Calu3 (cell line): ENCODE measurements around the gene DNASE1L1. TPM values are rescaled to one million over a fixed set of nuclear protein-coding genes. Genes with fewer than 3 reads are reported as not detected.

Source experiments
- BruUV-seq: library from RNA; stranded (reverse); fragments of 400-500 nt; replicated peaks from 2 replicates; lab custom pipeline; 2021; lab: Mats Ljungman, UMichigan
- CTCF ChIA-PET: fragments of 300-600 bp; sonication (Branson Sonifier 250); formaldehyde crosslinking; loops from one replicate; lab custom pipeline; 2022; ENCODE audit warnings: antibody characterized with exemption; lab: Charles Lee
- DNase-seq: peaks from one replicate; pipeline ENCODE4 v3.0.0; 2022
- H3K27ac Mint-ChIP-seq: one replicate; pipeline ENCODE4 v1.8.0; 2022; ENCODE audit warnings: mixed read lengths; ENCODE audit not compliant: unreplicated experiment
- H3K27me3 Mint-ChIP-seq: one replicate; pipeline ENCODE4 v1.8.0; 2022; ENCODE audit warnings: mixed read lengths; ENCODE audit not compliant: unreplicated experiment
- H3K36me3 Mint-ChIP-seq: one replicate; pipeline ENCODE4 v1.8.0; 2022; ENCODE audit warnings: mild to moderate bottlenecking, moderate library complexity, mixed read lengths; ENCODE audit not compliant: insufficient read depth, unreplicated experiment
- H3K4me1 Mint-ChIP-seq: one replicate; pipeline ENCODE4 v1.8.0; 2022; ENCODE audit warnings: mild to moderate bottlenecking, low read depth, mixed read lengths; ENCODE audit not compliant: unreplicated experiment
- H3K4me3 Mint-ChIP-seq: one replicate; pipeline ENCODE4 v1.8.0; 2022; ENCODE audit warnings: mild to moderate bottlenecking, low read depth, moderate library complexity, mixed read lengths; ENCODE audit not compliant: unreplicated experiment
- H3K9me3 Mint-ChIP-seq: one replicate; pipeline ENCODE4 v1.8.0; 2022; ENCODE audit warnings: low read depth, mixed read lengths; ENCODE audit not compliant: unreplicated experiment
- CTCF ChIP-seq: fragments of 200-600 bp; IDR thresholded peaks from one replicate; pipeline ENCODE4 v1.8.0; 2022; ENCODE audit warnings: antibody characterized with exemption; ENCODE audit not compliant: unreplicated experiment
- intact Hi-C: fragments of 100-400 bp; cut with micrococcal nuclease; formaldehyde crosslinking; loops from one replicate; pipeline ENCODE4 v1.10.0; 2022; ENCODE audit not compliant: unreplicated experiment
- total RNA-seq: library from RNA; stranded (reverse); gene quantifications from 2 replicates; pipeline ENCODE4 v1.2.3, GENCODE V29; 2022

The DNASE1L1 gene
- total RNA-seq, 1 experiment from 2014 or later: 30.6 TPM

GRCh38 chrX:154355776-154356140, 53.3 kb downstream of the DNASE1L1 start:
- BruUV-seq: no TSS peak
- Mint-ChIP-seq H3K9me3 (no peaks in the 10 kb centered on the region), H3K4me1 (peaks cover 7% of the 10 kb centered on the region), H3K36me3 (peaks cover 84% of the 10 kb centered on the region), H3K27ac (no peak overlapping the region), H3K4me3 (no peak overlapping the region), H3K27me3 (no peaks in the 10 kb centered on the region)
- intact Hi-C loops: no loop called here
- CTCF ChIA-PET: no interaction called here
- DNase-seq: no peak
- no peak for TF ChIP-seq CTCF

GRCh38 chrX:154355094-154355775, 53.8 kb downstream of the DNASE1L1 start:
- peaks cover 84% of the 10 kb centered on the region for H3K36me3 Mint-ChIP-seq
- TF ChIP-seq CTCF: no peak
- H3K4me3 Mint-ChIP-seq: no peak overlapping the region
- H3K9me3 Mint-ChIP-seq: no peaks in the 10 kb centered on the region
- intact Hi-C loops: no loop called here
- DNase-seq: no peak
- no peaks in the 10 kb centered on the region for H3K27me3 Mint-ChIP-seq
- BruUV-seq: no TSS peak
- H3K27ac Mint-ChIP-seq: no peak overlapping the region
- CTCF ChIA-PET: no interaction called here
- H3K4me1 Mint-ChIP-seq: peaks cover 7% of the 10 kb centered on the region

GRCh38 chrX:154354516-154354915, 54.5 kb downstream of the DNASE1L1 start:
- CTCF ChIA-PET: no interaction called here
- no peak for TF ChIP-seq CTCF
- Mint-ChIP-seq H3K9me3 (no peaks in the 10 kb centered on the region), H3K4me1 (peaks cover 7% of the 10 kb centered on the region), H3K27me3 (no peaks in the 10 kb centered on the region), H3K4me3 (no peak overlapping the region), H3K36me3 (peaks cover 83% of the 10 kb centered on the region), H3K27ac (no peak overlapping the region)
- BruUV-seq: no TSS peak
- intact Hi-C loops: no loop called here
- no peak for DNase-seq

- CTCF ChIA-PET: no interaction called here
Measured at GRCh38 chrX:154354013-154354412, 55.0 kb downstream of the DNASE1L1 start.

More at GRCh38 chrX:154354013-154354412, 55.0 kb downstream of the DNASE1L1 start:
- H3K27ac Mint-ChIP-seq: no peak overlapping the region
- no peak for DNase-seq
- TF ChIP-seq CTCF: no peak
- H3K36me3 Mint-ChIP-seq: peaks cover 81% of the 10 kb centered on the region
- BruUV-seq: no TSS peak
- H3K4me3 Mint-ChIP-seq: no peak overlapping the region
- H3K9me3 Mint-ChIP-seq: no peaks in the 10 kb centered on the region
- no peaks in the 10 kb centered on the region for H3K27me3 Mint-ChIP-seq
- intact Hi-C loops: no loop called here
- H3K4me1 Mint-ChIP-seq: peaks cover 7% of the 10 kb centered on the region
